Activated naive CD4-positive, alpha-beta T cell treated with anti-CD3 and anti-CD28 coated beads, Interleukin-2, amount 10 ng/mL, durations not matched to agents 7 days and 5 days (primary cell): ENCODE measurements around the gene ELOB.

Experiments used
- CTCF ChIA-PET: fragments of 350-600 bp; sonication (Branson Sonifier 250); formaldehyde crosslinking; loops from one replicate; lab custom pipeline; 2021; ENCODE audit warnings: antibody characterized with exemption; lab: Charles Lee
- DNase-seq: peaks from one replicate; pipeline ENCODE4 v3.0.0-alpha.2; 2020
- H3K27ac Mint-ChIP-seq: one replicate; pipeline ENCODE4 v1.8.0; 2021; ENCODE audit warnings: mild to moderate bottlenecking, moderate library complexity, mixed read lengths
- H3K27me3 Mint-ChIP-seq: one replicate; pipeline ENCODE4 v1.8.0; 2021; ENCODE audit warnings: mild to moderate bottlenecking, mixed read lengths
- H3K36me3 Mint-ChIP-seq: one replicate; pipeline ENCODE4 v1.8.0; 2021; ENCODE audit warnings: mixed read lengths
- H3K4me1 Mint-ChIP-seq: one replicate; pipeline ENCODE4 v1.8.0; 2021; ENCODE audit warnings: mixed read lengths
- H3K4me3 Mint-ChIP-seq: one replicate; pipeline ENCODE4 v1.8.0; 2021; ENCODE audit warnings: mild to moderate bottlenecking, moderate library complexity, mixed read lengths
- H3K9me3 Mint-ChIP-seq: one replicate; pipeline ENCODE4 v1.8.0; 2021; ENCODE audit warnings: mixed read lengths

The ELOB gene

DNA sequence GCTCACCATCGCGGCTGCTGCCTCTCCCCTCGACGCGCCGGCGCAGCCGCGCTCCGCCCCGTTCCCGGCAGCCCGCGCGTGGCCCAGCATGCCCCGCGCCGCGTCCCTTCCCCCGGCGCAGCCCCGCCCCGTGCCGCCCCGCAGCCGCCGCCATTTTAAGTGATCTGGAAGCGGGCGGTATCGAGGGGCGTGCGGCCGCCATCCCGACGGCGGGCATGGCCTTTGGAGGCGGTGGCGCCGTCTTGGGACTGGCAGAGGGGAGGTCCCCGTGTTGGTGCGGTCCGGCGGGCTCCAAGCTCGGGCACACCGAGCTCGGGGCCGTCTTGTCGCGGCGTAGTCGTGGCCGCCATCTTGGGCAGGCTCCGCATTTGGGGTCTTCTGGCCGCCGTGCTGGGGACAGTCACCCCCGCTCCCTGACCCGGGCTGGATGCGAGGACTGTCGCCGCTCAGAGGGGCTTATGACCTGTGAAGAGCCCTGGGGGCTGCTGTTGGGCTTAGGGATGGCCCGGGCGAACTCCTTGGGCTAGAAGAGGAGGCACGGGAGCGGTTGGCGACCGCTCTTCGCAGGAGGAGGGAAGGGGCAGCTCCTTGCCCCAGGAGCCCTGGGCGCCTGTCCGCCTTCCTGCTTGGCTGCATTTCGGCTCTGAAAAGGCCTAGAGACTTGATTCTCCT is at the start of gene ELOB:
ELOB (minus strand) TSS at position 50 of the 672 bp plus-strand sequence; CDS start at position 9, 41 bp downstream.
- peaks cover 13% of the 10 kb centered on the region for H3K36me3 Mint-ChIP-seq
- H3K27me3 Mint-ChIP-seq, result no peaks in the 10 kb centered on the region
- CTCF ChIA-PET, result interaction anchor here (1.0 kb wide), 1 partner anchor 24 kb away, joined by 3 read pairs; no protein-coding TSS in a partner anchor
- H3K9me3 Mint-ChIP-seq, result no peaks in the 10 kb centered on the region
- H3K4me1 Mint-ChIP-seq, result peaks cover 38% of the 10 kb centered on the region
- peak within 1 kb of the TSS; percentile 97 for H3K27ac Mint-ChIP-seq
- DNase-seq, result peak; percentile 92
- H3K4me3 Mint-ChIP-seq, result peak within 1 kb of the TSS; percentile 84

- Mint-ChIP-seq H3K27me3 (peaks cover 7% of the 10 kb centered on the region), H3K4me1 (peaks cover 5% of the 10 kb centered on the region), H3K36me3 (no peaks in the 10 kb centered on the region), H3K27ac (no peak overlapping the region), H3K4me3 (no peak overlapping the region), H3K9me3 (no peaks in the 10 kb centered on the region)
- DNase-seq, result peak; percentile 8
- CTCF ChIA-PET, result no interaction called here
Measured at GRCh38 chr16:2825906-2826305, 48.8 kb upstream of the ELOB start.

- CTCF ChIA-PET, result no interaction called here
- no peak overlapping the region for H3K27ac Mint-ChIP-seq
- H3K4me3 Mint-ChIP-seq, result no peak overlapping the region
- H3K4me1 Mint-ChIP-seq, result peaks cover 5% of the 10 kb centered on the region
- peaks cover 7% of the 10 kb centered on the region for H3K27me3 Mint-ChIP-seq
- peak; percentile 17 for DNase-seq
- H3K36me3 Mint-ChIP-seq, result no peaks in the 10 kb centered on the region
- H3K9me3 Mint-ChIP-seq, result no peaks in the 10 kb centered on the region
Measured at GRCh38 chr16:2825049-2825742, 48.1 kb upstream of the ELOB start.

DNA sequence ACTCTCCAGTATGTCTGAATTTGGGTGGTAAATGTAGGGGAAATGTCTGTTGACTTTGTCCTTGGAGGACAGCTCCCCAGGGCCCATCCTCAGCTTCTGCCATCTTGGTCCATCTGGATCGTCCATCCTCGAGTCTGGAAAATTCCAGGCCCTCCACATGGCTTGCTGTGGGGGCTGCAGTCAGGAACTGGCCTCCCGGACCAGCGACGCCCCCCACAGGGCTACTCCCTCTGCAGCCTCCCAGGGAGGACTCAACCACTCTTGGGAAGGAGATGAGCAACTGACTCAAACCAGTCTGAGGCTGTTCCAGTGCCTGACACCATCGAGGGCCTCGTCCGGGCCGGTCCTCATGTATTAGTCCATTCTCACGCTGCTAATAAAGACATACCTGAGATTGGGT is 47.5 kb upstream of the ELOB start:
- no peaks in the 10 kb centered on the region for H3K36me3 Mint-ChIP-seq
- H3K27me3 Mint-ChIP-seq, result peaks cover 7% of the 10 kb centered on the region
- H3K4me1 Mint-ChIP-seq, result peaks cover under 1% of the 10 kb centered on the region
- no peaks in the 10 kb centered on the region for H3K9me3 Mint-ChIP-seq
- no peak overlapping the region for H3K27ac Mint-ChIP-seq
- H3K4me3 Mint-ChIP-seq, result no peak overlapping the region
- peak; percentile 13 for DNase-seq
- CTCF ChIA-PET, result interaction anchor here (1.6 kb wide), 1 partner anchor 13 kb away, joined by 6 read pairs; no protein-coding TSS in a partner anchor

DNA sequence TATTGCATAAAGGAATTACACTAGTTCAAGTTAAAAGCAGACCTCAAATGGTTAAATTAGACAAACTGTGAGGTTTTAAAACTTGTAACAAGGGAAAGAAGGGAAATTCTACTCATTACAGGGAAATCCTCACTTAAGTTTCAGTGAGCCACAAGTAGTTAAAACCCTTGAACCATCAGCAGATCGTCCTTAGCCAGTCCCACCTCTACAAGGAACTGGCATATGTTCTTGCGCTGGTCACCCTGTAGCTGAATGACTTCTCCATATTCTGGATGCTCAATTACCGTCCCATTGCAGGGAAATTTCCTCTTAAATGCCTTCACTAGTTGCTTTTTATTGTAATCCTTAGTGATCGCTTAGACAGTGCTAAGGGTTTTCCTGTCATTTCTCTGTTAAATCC is 45.4 kb upstream of the ELOB start:
- no peaks in the 10 kb centered on the region for H3K4me1 Mint-ChIP-seq
- no peak for DNase-seq
- H3K36me3 Mint-ChIP-seq, result no peaks in the 10 kb centered on the region
- CTCF ChIA-PET, result interaction anchor here (1.3 to 1.4 kb wide), 2 partner anchors 16 to 105 kb away, joined by 4 to 6 read pairs; no protein-coding TSS in a partner anchor
- H3K27me3 Mint-ChIP-seq, result peaks cover 7% of the 10 kb centered on the region
- no peak overlapping the region for H3K4me3 Mint-ChIP-seq
- no peaks in the 10 kb centered on the region for H3K9me3 Mint-ChIP-seq
- H3K27ac Mint-ChIP-seq, result no peak overlapping the region

DNA sequence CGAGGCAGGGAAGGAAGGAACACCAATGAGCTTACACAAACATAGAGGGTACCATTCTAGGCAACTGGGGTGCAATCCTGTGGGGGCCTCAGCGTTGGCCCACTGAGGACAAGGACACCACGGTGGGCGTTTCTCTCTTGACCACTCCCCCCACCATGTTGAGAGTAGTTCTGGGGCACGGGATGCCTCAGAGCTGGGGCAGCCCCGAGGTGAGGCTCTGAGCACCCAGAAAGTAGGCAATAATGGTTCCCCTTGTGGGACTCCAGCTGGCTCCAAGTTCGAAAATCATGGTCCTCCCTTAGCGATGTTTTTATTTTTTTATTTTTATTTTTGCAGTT is 45.0 kb upstream of the ELOB start:
- no peaks in the 10 kb centered on the region for H3K4me1 Mint-ChIP-seq
- H3K27me3 Mint-ChIP-seq, result peaks cover 7% of the 10 kb centered on the region
- CTCF ChIA-PET, result no interaction called here
- H3K36me3 Mint-ChIP-seq, result no peaks in the 10 kb centered on the region
- no peak overlapping the region for H3K27ac Mint-ChIP-seq
- no peak for DNase-seq
- H3K4me3 Mint-ChIP-seq, result no peak overlapping the region
- H3K9me3 Mint-ChIP-seq, result no peaks in the 10 kb centered on the region

DNA sequence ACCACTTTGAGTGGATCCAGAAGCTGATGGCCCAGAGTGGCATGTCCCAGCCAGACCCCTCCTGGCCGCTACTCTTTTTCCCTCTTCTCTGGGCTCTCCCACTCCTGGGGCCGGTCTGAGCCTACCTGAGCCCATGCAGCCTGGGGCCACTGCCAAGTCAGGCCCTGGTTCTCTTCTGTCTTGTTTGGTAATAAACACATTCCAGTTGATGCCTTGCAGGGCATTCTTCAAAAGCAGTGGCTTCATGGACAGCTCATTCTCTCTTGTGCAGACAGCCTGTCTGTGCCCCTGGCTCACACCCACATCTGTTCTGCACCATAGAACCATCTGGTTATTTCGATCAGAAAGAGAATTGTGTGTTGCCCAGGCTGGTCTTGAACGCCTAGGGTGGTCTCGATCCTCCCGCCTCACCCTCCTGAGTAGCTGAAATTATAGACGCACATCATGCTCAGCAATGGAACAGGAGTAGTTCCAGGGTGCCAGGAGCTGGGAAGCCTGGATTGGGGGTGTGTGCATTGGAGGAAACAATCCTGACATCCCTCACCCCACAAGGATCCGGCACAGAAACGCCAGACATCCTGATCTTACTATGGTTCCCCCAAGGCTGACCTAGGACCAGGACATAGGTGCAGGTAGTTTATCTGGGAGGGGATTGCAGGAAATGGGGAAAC is 44.5 kb upstream of the ELOB start:
- CTCF ChIA-PET, result no interaction called here
- Mint-ChIP-seq H3K27ac (no peak overlapping the region), H3K4me3 (no peak overlapping the region), H3K4me1 (no peaks in the 10 kb centered on the region), H3K36me3 (no peaks in the 10 kb centered on the region), H3K27me3 (peaks cover 7% of the 10 kb centered on the region), H3K9me3 (no peaks in the 10 kb centered on the region)
- DNase-seq, result peak; percentile 9

DNA sequence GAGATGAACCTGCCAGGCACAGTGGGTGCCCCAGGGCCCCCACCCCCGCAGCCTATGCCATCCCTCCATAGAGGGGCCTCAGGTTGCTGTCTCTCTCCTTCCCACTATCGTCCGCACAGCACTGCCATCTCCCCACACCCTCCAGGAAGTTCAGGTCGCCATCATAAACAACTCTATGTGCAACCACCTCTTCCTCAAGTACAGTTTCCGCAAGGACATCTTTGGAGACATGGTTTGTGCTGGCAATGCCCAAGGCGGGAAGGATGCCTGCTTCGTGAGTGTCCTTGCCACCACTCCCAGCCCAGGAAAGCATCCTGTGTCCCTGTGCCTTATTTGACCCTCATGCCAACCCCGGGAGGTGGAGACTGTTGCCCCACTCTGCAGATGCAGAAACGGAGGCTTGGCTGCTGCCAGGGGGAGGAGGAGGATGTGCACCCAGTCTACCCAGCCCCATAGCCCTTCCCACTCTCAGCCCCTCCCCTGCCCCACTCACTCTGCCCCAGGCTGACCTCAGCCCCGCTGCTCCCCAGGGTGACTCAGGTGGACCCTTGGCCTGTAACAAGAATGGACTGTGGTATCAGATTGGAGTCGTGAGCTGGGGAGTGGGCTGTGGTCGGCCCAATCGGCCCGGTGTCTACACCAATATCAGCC is 43.9 kb upstream of the ELOB start:
- H3K27ac Mint-ChIP-seq, result no peak overlapping the region
- H3K36me3 Mint-ChIP-seq, result no peaks in the 10 kb centered on the region
- H3K9me3 Mint-ChIP-seq, result no peaks in the 10 kb centered on the region
- no peak overlapping the region for H3K4me3 Mint-ChIP-seq
- DNase-seq, result peak; percentile 8
- no peaks in the 10 kb centered on the region for H3K4me1 Mint-ChIP-seq
- CTCF ChIA-PET, result no interaction called here
- H3K27me3 Mint-ChIP-seq, result peaks cover 7% of the 10 kb centered on the region

GRCh38 chr16:2819939-2820835 is 43.1 kb upstream of the ELOB start:
- CTCF ChIA-PET, result no interaction called here
- no peak overlapping the region for H3K4me3 Mint-ChIP-seq
- no peaks in the 10 kb centered on the region for H3K36me3 Mint-ChIP-seq
- peaks cover 7% of the 10 kb centered on the region for H3K27me3 Mint-ChIP-seq
- no peak for DNase-seq
- no peaks in the 10 kb centered on the region for H3K9me3 Mint-ChIP-seq
- no peaks in the 10 kb centered on the region for H3K4me1 Mint-ChIP-seq
- no peak overlapping the region for H3K27ac Mint-ChIP-seq

GRCh38 chr16:2819179-2819938 is 42.3 kb upstream of the ELOB start:
- Mint-ChIP-seq H3K4me3 (no peak overlapping the region), H3K9me3 (no peaks in the 10 kb centered on the region), H3K27me3 (peaks cover 7% of the 10 kb centered on the region), H3K36me3 (no peaks in the 10 kb centered on the region), H3K27ac (no peak overlapping the region), H3K4me1 (no peaks in the 10 kb centered on the region)
- peak; percentile 13 for DNase-seq
- CTCF ChIA-PET, result no interaction called here

DNA sequence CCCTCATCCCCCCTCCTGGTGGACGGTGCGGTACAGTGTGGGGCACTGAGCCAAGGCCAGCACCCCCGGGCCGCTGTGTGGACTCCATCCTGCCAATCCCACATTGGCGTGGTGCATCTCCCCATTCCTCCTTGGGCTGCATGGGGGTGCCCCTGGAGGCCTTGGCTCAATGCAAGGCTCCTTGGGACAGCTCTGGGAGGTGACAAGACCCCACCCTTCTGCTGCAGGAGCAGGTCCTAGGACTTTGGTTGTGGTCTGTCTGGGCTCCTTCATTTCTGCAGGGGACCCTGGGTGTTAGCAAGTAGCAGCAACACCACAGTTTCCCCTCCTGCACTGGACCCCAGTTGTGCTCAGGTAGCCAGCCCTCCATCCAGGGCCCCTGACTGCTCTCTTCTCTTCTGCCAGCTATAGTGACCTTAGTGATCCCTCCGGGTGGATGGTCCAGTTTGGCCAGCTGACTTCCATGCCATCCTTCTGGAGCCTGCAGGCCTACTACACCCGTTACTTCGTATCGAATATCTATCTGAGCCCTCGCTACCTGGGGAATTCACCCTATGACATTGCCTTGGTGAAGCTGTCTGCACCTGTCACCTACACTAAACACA is 41.3 kb upstream of the ELOB start:
- Mint-ChIP-seq H3K9me3 (no peaks in the 10 kb centered on the region), H3K4me3 (no peak overlapping the region), H3K36me3 (no peaks in the 10 kb centered on the region), H3K4me1 (no peaks in the 10 kb centered on the region), H3K27ac (no peak overlapping the region), H3K27me3 (peaks cover 7% of the 10 kb centered on the region)
- CTCF ChIA-PET, result no interaction called here
- DNase-seq, result no peak

DNA sequence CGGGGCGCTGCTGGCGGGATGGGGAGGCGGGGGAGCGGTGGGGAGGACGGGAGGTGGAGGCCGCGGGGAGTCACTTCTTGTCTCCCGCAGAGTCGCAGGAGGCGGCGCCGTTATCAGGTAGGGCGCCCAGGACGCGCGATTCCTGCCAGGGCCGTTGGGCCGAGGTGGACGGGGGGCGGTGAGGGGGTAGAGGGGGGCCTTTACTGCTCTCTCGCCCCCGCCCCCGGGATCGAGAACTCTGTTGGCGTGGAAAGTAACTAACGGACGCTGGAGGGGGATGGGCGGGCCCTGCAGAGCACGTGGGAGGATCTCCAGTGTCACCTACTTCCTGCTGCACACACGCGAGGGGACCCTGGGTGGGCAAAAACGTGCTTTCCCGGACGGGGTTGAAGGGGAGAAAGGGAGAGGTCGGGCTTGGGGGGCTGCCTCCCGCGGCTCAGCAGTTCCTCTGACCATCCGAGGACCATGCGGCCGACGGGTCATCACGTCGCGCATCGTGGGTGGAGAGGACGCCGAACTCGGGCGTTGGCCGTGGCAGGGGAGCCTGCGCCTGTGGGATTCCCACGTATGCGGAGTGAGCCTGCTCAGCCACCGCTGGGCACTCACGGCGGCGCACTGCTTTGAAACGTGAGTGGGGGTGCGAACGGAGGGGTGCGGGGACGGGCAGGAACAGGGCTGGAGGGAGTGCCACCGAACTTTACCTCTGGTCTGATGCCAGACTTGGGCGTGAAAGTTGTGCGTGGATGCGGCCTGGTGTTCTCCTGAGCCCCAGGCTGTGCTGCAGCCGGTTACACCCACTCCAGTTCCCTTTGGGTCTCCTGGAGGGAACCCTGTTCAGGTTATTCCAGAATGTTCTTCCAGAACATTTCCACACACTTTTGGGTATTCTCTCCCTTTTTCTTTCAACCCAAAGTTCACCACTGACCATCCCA is 40.5 kb upstream of the ELOB start:
- DNase-seq, result no peak
- Mint-ChIP-seq H3K36me3 (no peaks in the 10 kb centered on the region), H3K4me3 (no peak overlapping the region), H3K27me3 (peaks cover 7% of the 10 kb centered on the region), H3K9me3 (no peaks in the 10 kb centered on the region), H3K27ac (no peak overlapping the region), H3K4me1 (no peaks in the 10 kb centered on the region)
- CTCF ChIA-PET, result no interaction called here
